Peyer's patch (tissue), 4 donors: ENCODE results near the gene CBX1.

Source experiments
- CTCF ChIP-seq, 6 experiments: fragments of 450-650 bp in 4 of 6; fragments of 200-600 bp in 2 of 6; sonication (generic) in 1 of 6; IDR thresholded peaks; one replicate each; pipeline ENCODE4 v1.5.1; 2017 to 2019; ENCODE audit warnings: antibody characterized with exemption in 6 of 6, mild to moderate bottlenecking in 3 of 6, moderate library complexity in 1 of 6
- POLR2A ChIP-seq, 2 donors: fragments of 450-650 bp; IDR thresholded peaks; one replicate each; pipeline ENCODE4 v1.5.1; 2017; ENCODE audit warnings: antibody characterized with exemption in 2 of 2, mild to moderate bottlenecking in 2 of 2, moderate library complexity in 2 of 2

DNA sequence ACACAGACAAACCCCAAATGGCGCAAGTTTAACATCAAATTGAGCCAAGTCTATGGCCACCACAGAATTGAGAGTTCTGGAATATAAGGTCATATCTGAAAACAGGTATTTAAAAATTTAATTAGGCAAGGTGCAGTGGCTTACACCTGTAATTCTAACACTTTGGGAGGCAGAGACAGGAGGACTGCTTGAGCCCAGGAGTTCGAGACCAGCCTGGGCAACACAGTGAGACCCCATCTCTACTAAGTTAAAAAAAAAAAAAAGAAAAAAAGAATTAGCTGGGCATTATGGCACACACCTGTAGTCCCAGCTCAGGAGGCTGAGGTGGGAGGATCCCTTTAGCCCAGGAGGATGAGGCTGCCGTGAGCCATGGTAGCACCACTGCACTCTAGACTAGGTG, 34.0 kb downstream of the CBX1 start:
- no peak for TF ChIP-seq CTCF (IDR thresholded peaks at IDR 0.05)
- no peak for TF ChIP-seq POLR2A (IDR thresholded peaks at IDR 0.05)
